Right cardiac atrium (tissue), 5 donors: Measurements from ENCODE around the gene PODNL1. TPM values are rescaled to one million over a fixed set of nuclear protein-coding genes. Genes with fewer than 3 reads are reported as not detected.

Experiments used
- polyA plus RNA-seq: library from polyadenylated mRNA; stranded (reverse); fragments of 200-250 nt; gene quantifications from one replicate; pipeline ENCODE4 v1.2.3, GENCODE V29; 2013
- total RNA-seq, 4 donors: library from RNA; stranded (reverse); fragmentation: NEBNext Ultra II Directional; extraction: Animal tissue kit (Norgen Biotek cat#: 25700); gene quantifications; one replicate each; pipeline ENCODE4 v1.2.1, GENCODE V29; 2021
- donor health status: healthy with polysubstance abuse.
- donor health status: DM: no; HTN: yes; CAD: no.
- donor health status: DM: no; HTN: no; CAD: no.
- donor health status: DM: no; HTN: yes; CAD: no; lungs with severe emphysema.
- donor health status: DM: yes; HTN: yes; CAD: no.

The PODNL1 gene
- total and polyA plus RNA-seq, 5 donors, result 1.4 to 3.2 (median 2.1) TPM

Other genes starting within 250 kb of the PODNL1 start
- gene MRI1, start 173.9 kb downstream of the PODNL1 start, total RNA-seq, result 10 to 100 TPM; 14.9 to 21.2 (median 16.8) TPM
- 11.2 TPM for gene MRI1, start 173.9 kb downstream of the PODNL1 start, polyA plus RNA-seq
- gene C19orf53, start 164.0 kb downstream of the PODNL1 start, total RNA-seq, result 100 to 1,000 TPM in 3 of 4 donors, 10 to 100 TPM in 1; 91.3 to 121 (median 104) TPM
- gene C19orf53, start 164.0 kb downstream of the PODNL1 start, polyA plus RNA-seq, result 233 TPM
- gene ZSWIM4, start 143.0 kb downstream of the PODNL1 start, total RNA-seq, result 1 to 10 TPM; 3.4 to 6.4 (median 3.5) TPM
- gene ZSWIM4, start 143.0 kb downstream of the PODNL1 start, polyA plus RNA-seq, result 2.3 TPM
- gene NANOS3, start 61.3 kb downstream of the PODNL1 start, total RNA-seq, result 1 to 10 TPM in 2 of 4 donors, under 1 TPM in 1, not detected in 1; 0.86 to 2.1 (median 1.4) TPM
- gene NANOS3, start 61.3 kb downstream of the PODNL1 start, polyA plus RNA-seq, result 1.7 TPM
- gene BRME1, start 32.3 kb downstream of the PODNL1 start, total RNA-seq, result 1 to 10 TPM in 1 of 4 donors, under 1 TPM in 3; 0.40 to 1.2 (median 0.80) TPM
- 0.48 TPM for gene BRME1, start 32.3 kb downstream of the PODNL1 start, polyA plus RNA-seq
- 10 to 100 TPM; 21.6 to 26.2 (median 22.3) TPM for gene CC2D1A, start 32.2 kb downstream of the PODNL1 start, total RNA-seq
- 22.9 TPM for gene CC2D1A, start 32.2 kb downstream of the PODNL1 start, polyA plus RNA-seq
- 10 to 100 TPM; 20.3 to 24.1 (median 21.1) TPM for gene DCAF15, start 14.1 kb upstream of the PODNL1 start, total RNA-seq
- gene DCAF15, start 14.1 kb upstream of the PODNL1 start, polyA plus RNA-seq, result 21.5 TPM
- 10 to 100 TPM; 10.9 to 15.6 (median 13.5) TPM for gene RFX1, start 67.9 kb upstream of the PODNL1 start, total RNA-seq
- gene RFX1, start 67.9 kb upstream of the PODNL1 start, polyA plus RNA-seq, result 7.0 TPM
- not detected for gene RLN3, start 89.7 kb upstream of the PODNL1 start, total RNA-seq
- not detected for gene RLN3, start 89.7 kb upstream of the PODNL1 start, polyA plus RNA-seq
- gene IL27RA, start 93.3 kb upstream of the PODNL1 start, total RNA-seq, result 1 to 10 TPM; 3.3 to 4.7 (median 3.7) TPM
- gene IL27RA, start 93.3 kb upstream of the PODNL1 start, polyA plus RNA-seq, result 3.4 TPM
- under 1 TPM; 0.38 to 0.58 (median 0.48) TPM for gene PALM3, start 123.7 kb upstream of the PODNL1 start, total RNA-seq
- 0.45 TPM for gene PALM3, start 123.7 kb upstream of the PODNL1 start, polyA plus RNA-seq
- 10 to 100 TPM in 1 of 4 donors, 1 to 10 TPM in 3; 6.4 to 10.3 (median 9.2) TPM for gene MISP3, start 134.4 kb upstream of the PODNL1 start, total RNA-seq
- gene MISP3, start 134.4 kb upstream of the PODNL1 start, polyA plus RNA-seq, result 11.1 TPM
- not detected for gene C19orf67, start 147.4 kb upstream of the PODNL1 start, total RNA-seq
- gene C19orf67, start 147.4 kb upstream of the PODNL1 start, polyA plus RNA-seq, result not detected
- gene SAMD1, start 152.3 kb upstream of the PODNL1 start, total RNA-seq, result 10 to 100 TPM; 34.0 to 53.8 (median 42.5) TPM
- 32.2 TPM for gene SAMD1, start 152.3 kb upstream of the PODNL1 start, polyA plus RNA-seq
- gene PRKACA, start 179.3 kb upstream of the PODNL1 start, total RNA-seq, result 100 to 1,000 TPM; 351 to 412 (median 373) TPM
- gene PRKACA, start 179.3 kb upstream of the PODNL1 start, polyA plus RNA-seq, result 256 TPM
- 1 to 10 TPM in 3 of 4 donors, under 1 TPM in 1; 0.56 to 1.4 (median 1.2) TPM for gene ASF1B, start 198.2 kb upstream of the PODNL1 start, total RNA-seq
- 0.29 TPM for gene ASF1B, start 198.2 kb upstream of the PODNL1 start, polyA plus RNA-seq